GM19238 (cell line): ENCODE measurements around the gene EFCAB5.
"Not testable (repeated sequence)": the region's sequence is repeated elsewhere in the genome, so short reads cannot be mapped to it uniquely, and the experiment has no call there.

Experiments used
- DNase-seq: peaks from one replicate; pipeline ENCODE4 v3.0.0; 2011; ENCODE audit warnings: low spot score; ENCODE audit not compliant: insufficient read length

Gene EFCAB5

GRCh38 chr17:30005709-30006320 lies 64.4 kb downstream of the EFCAB5 start:
- DNase-seq, result no peak

- DNase-seq, result not testable (repeated sequence)
These were observed 70.5 kb downstream of the EFCAB5 start for GRCh38 chr17:30011934-30012333.

GRCh38 chr17:30021708-30022317 lies 80.4 kb downstream of the EFCAB5 start:
- peak; percentile 7 for DNase-seq

- not testable (repeated sequence) for DNase-seq
These were observed 83.9 kb downstream of the EFCAB5 start for GRCh38 chr17:30025325-30025724.

- no peak for DNase-seq
These were observed 86.2 kb downstream of the EFCAB5 start for GRCh38 chr17:30027676-30028075.

- no peak for DNase-seq
These were observed 89.9 kb downstream of the EFCAB5 start for GRCh38 chr17:30031214-30031869.

- DNase-seq, result no peak
These were observed 93.9 kb downstream of the EFCAB5 start for GRCh38 chr17:30035369-30035768.

GRCh38 chr17:30040719-30041518 lies 99.5 kb downstream of the EFCAB5 start:
- not testable (repeated sequence) for DNase-seq

GRCh38 chr17:30041551-30041950 lies 100.1 kb downstream of the EFCAB5 start:
- DNase-seq, result no peak

GRCh38 chr17:30062372-30062771 lies 120.9 kb downstream of the EFCAB5 start:
- no peak for DNase-seq

- no peak for DNase-seq
These were observed 123.3 kb downstream of the EFCAB5 start for GRCh38 chr17:30064738-30065137.

GRCh38 chr17:30068465-30068864 lies 127.0 kb downstream of the EFCAB5 start:
- DNase-seq, result no peak

- DNase-seq, result no peak
These were observed 132.8 kb downstream of the EFCAB5 start for GRCh38 chr17:30074254-30074653.

GRCh38 chr17:30074730-30075129 lies 133.3 kb downstream of the EFCAB5 start:
- no peak for DNase-seq

- no peak for DNase-seq
These were observed 141.3 kb downstream of the EFCAB5 start for GRCh38 chr17:30082773-30083172.

- DNase-seq, result no peak
These were observed 143.4 kb downstream of the EFCAB5 start for GRCh38 chr17:30084788-30085187.

GRCh38 chr17:30086896-30087295 lies 145.5 kb downstream of the EFCAB5 start:
- DNase-seq, result no peak

- DNase-seq, result not testable (repeated sequence)
These were observed 146.0 kb downstream of the EFCAB5 start for GRCh38 chr17:30087431-30087830.

GRCh38 chr17:30091121-30091670 lies 149.8 kb downstream of the EFCAB5 start:
- DNase-seq, result no peak

GRCh38 chr17:30091771-30092170 lies 150.3 kb downstream of the EFCAB5 start:
- no peak for DNase-seq

GRCh38 chr17:30092886-30093285 lies 151.5 kb downstream of the EFCAB5 start:
- DNase-seq, result no peak
